NCI-H524 (cell line): Measurements from ENCODE around the gene DOCK4.
A peak's percentile ranks its signal among the peaks of the same experiment; 100 is the strongest.

Experiments used
- DNase-seq, 2 experiments: peaks; one replicate each; lab custom pipeline; 2025; lab: John Stamatoyannopoulos, UW

DOCK4 gene

GRCh38 chr7:111853201-111853990, 352.8 kb downstream of the DOCK4 start:
- DNase-seq, result no peak

GRCh38 chr7:111852081-111852480, 354.1 kb downstream of the DOCK4 start:
- DNase-seq, result no peak

GRCh38 chr7:111846898-111847297, 359.3 kb downstream of the DOCK4 start:
- no peak for DNase-seq

GRCh38 chr7:111845853-111846252, 360.3 kb downstream of the DOCK4 start:
- no peak for DNase-seq

GRCh38 chr7:111844904-111845671, 361.1 kb downstream of the DOCK4 start:
- DNase-seq, result no peak

GRCh38 chr7:111842491-111842890, 363.7 kb downstream of the DOCK4 start:
- no peak for DNase-seq

GRCh38 chr7:111841596-111842205, 364.5 kb downstream of the DOCK4 start:
- DNase-seq, result no peak

GRCh38 chr7:111840528-111840927, 365.7 kb downstream of the DOCK4 start:
- DNase-seq, result no peak

- DNase-seq, result no peak
Measured at GRCh38 chr7:111839261-111839660, 366.9 kb downstream of the DOCK4 start.

GRCh38 chr7:111836592-111836991, 369.6 kb downstream of the DOCK4 start:
- DNase-seq, result no peak

GRCh38 chr7:111835066-111835465, 371.1 kb downstream of the DOCK4 start:
- peak in 1 of 2 experiments; percentile 14 for DNase-seq

GRCh38 chr7:111834367-111834766, 371.8 kb downstream of the DOCK4 start:
- DNase-seq, result no peak

GRCh38 chr7:111833466-111833865, 372.7 kb downstream of the DOCK4 start:
- no peak for DNase-seq

GRCh38 chr7:111832174-111832573, 374.0 kb downstream of the DOCK4 start:
- DNase-seq, result no peak

- DNase-seq, result no peak
Measured at GRCh38 chr7:111829221-111829620, 377.0 kb downstream of the DOCK4 start.

- no peak for DNase-seq
Measured at GRCh38 chr7:111827863-111828504, 378.2 kb downstream of the DOCK4 start.

GRCh38 chr7:111825046-111825445, 381.2 kb downstream of the DOCK4 start:
- no peak for DNase-seq

- DNase-seq, result no peak
Measured at GRCh38 chr7:111823826-111824225, 382.4 kb downstream of the DOCK4 start.

GRCh38 chr7:111821046-111821445, 385.2 kb downstream of the DOCK4 start:
- DNase-seq, result no peak

- DNase-seq, result no peak
Measured at GRCh38 chr7:111820621-111821020, 385.6 kb downstream of the DOCK4 start.

- no peak for DNase-seq
Measured at GRCh38 chr7:111820121-111820520, 386.1 kb downstream of the DOCK4 start.

- no peak for DNase-seq
Measured at GRCh38 chr7:111815354-111815753, 390.8 kb downstream of the DOCK4 start.
